Measurements from ENCODE around the gene FUT8.

DNA sequence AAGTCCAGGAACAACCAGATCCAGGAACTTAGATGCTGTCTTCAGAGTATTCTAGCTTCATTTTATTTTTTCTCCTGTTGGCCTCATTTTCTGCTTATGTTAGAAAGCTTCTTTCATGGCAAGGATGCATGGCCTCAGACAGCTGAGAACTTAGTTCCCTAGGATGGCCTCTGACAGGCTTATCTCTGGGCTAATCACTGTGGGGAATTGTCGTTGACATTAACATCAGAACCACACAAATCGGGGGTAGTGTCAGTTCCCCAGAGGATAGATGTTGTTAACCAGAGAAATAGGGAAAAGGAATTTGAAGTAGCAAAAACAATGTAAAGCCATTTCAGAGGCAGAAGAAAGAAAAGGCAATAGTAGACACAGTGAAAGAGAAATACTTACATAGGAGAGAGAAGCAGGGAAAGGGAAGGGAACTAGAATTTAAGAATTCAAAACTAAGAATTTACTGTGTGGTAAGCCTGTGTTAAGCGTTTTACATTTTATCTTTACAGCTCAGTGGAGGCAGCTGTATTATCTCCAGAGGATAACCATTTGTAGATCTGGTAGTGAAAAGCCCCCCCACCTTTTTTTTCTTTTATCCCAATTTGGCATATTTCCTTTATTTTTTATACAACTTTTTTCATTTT is 21.8 kb downstream of the FUT8 start:
- TF ChIP-seq, protein P1, sequence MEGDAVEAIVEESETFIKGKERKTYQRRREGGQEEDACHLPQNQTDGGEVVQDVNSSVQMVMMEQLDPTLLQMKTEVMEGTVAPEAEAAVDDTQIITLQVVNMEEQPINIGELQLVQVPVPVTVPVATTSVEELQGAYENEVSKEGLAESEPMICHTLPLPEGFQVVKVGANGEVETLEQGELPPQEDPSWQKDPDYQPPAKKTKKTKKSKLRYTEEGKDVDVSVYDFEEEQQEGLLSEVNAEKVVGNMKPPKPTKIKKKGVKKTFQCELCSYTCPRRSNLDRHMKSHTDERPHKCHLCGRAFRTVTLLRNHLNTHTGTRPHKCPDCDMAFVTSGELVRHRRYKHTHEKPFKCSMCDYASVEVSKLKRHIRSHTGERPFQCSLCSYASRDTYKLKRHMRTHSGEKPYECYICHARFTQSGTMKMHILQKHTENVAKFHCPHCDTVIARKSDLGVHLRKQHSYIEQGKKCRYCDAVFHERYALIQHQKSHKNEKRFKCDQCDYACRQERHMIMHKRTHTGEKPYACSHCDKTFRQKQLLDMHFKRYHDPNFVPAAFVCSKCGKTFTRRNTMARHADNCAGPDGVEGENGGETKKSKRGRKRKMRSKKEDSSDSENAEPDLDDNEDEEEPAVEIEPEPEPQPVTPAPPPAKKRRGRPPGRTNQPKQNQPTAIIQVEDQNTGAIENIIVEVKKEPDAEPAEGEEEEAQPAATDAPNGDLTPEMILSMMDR (IDR thresholded peaks at IDR 0.05), result no peak
- no peak for TF ChIP-seq EZH2 (IDR thresholded peaks at IDR 0.05; ENCODE audit: borderline replicate concordance, insufficient read depth, low read depth, low read length, poor library complexity, severe bottlenecking)
